WTC11 (cell line): ENCODE results near the gene ZSCAN10. TPM values are rescaled to one million over a fixed set of nuclear protein-coding genes. Genes with fewer than 3 reads are reported as not detected.
A peak's percentile ranks its signal among the peaks of the same experiment; 100 is the strongest.
"Not testable (repeated sequence)": the region's sequence is repeated elsewhere in the genome, so short reads cannot be mapped to it uniquely, and the experiment has no call there.

Source experiments
- ATAC-seq: fragments of 200-7000 bp; cut with Tn5 transposase; 2 replicates; pipeline ENCODE4 v1.10.0; 2021; ENCODE audit warnings: mild to moderate bottlenecking, moderate library complexity
- CTCF ChIA-PET: fragments of 300-600 bp; sonication (Branson Sonifier 250); formaldehyde crosslinking; loops from one replicate; lab custom pipeline; 2021; ENCODE audit warnings: antibody characterized with exemption; lab: Charles Lee
- POLR2A ChIA-PET: fragments of 350-600 bp; sonication (Branson Sonifier 250); formaldehyde crosslinking; loops from one replicate; lab custom pipeline; 2021; ENCODE audit warnings: antibody characterized with exemption; lab: Charles Lee
- DNase-seq: peaks from one replicate; pipeline ENCODE4 v3.0.0; 2021; ENCODE audit warnings: low spot score
- H3K27ac Mint-ChIP-seq: 2 replicates; pipeline ENCODE4 v1.8.0; 2021; ENCODE audit warnings: mixed read lengths
- H3K27me3 Mint-ChIP-seq: 2 replicates; pipeline ENCODE4 v1.8.0; 2021; ENCODE audit warnings: low read depth, mild to moderate bottlenecking, moderate library complexity, mixed read lengths
- H3K36me3 Mint-ChIP-seq: 2 replicates; pipeline ENCODE4 v1.8.0; 2021; ENCODE audit warnings: mixed read lengths
- H3K4me1 Mint-ChIP-seq: 2 replicates; pipeline ENCODE4 v1.8.0; 2022; ENCODE audit warnings: mixed read lengths
- H3K4me3 Mint-ChIP-seq: 2 replicates; pipeline ENCODE4 v1.8.0; 2021; ENCODE audit warnings: mild to moderate bottlenecking, moderate library complexity, mixed read lengths
- H3K9me3 Mint-ChIP-seq: 2 replicates; pipeline ENCODE4 v1.8.0; 2021; ENCODE audit warnings: mixed read lengths
- ETV6 ChIP-seq: sonication (generic); formaldehyde crosslinking; IDR thresholded peaks from 2 replicates; pipeline ENCODE4 v1.8.1; 2022; ENCODE audit warnings: mild to moderate bottlenecking, missing genetic modification reagents
- MXD4 ChIP-seq: fragments of 250-450 bp; sonication (Bioruptor Pico); IDR thresholded peaks from 2 replicates; pipeline ENCODE4 v1.8.0; 2021; ENCODE audit warnings: mild to moderate bottlenecking, moderate library complexity, borderline replicate concordance
- NR1H2 ChIP-seq: sonication (generic); formaldehyde crosslinking; IDR thresholded peaks from 2 replicates; pipeline ENCODE4 v1.9.0; 2021; ENCODE audit warnings: mild to moderate bottlenecking, moderate library complexity, missing genetic modification reagents
- total RNA-seq: library from RNA; stranded (reverse); gene quantifications from 3 replicates; pipeline ENCODE4 v1.2.3, GENCODE V29; 2021
- TF ChIP-seq, protein P1 (sequence below): fragments of 250-450 bp; sonication (Bioruptor Pico); IDR thresholded peaks from 2 replicates; pipeline ENCODE4 v1.8.0; 2021; ENCODE audit warnings: mild to moderate bottlenecking
- TF ChIP-seq, protein P2 (sequence below): sonication (generic); formaldehyde crosslinking; IDR thresholded peaks from 2 replicates; pipeline ENCODE4 v1.8.1; 2023; ENCODE audit warnings: mild to moderate bottlenecking, missing genetic modification reagents
- TF ChIP-seq, protein P3 (sequence below): sonication (generic); formaldehyde crosslinking; IDR thresholded peaks from 2 replicates; pipeline ENCODE4 v1.8.1; 2023; ENCODE audit warnings: mild to moderate bottlenecking, missing genetic modification reagents
- TF ChIP-seq, protein P4 (sequence below): fragments of 250-450 bp; sonication (Bioruptor Pico); conservative IDR thresholded peaks from 2 replicates; pipeline ENCODE4 v1.9.0; 2021; ENCODE audit warnings: mild to moderate bottlenecking
- TF ChIP-seq, protein P5 (sequence below): sonication (generic); formaldehyde crosslinking; IDR thresholded peaks from 2 replicates; pipeline ENCODE4 v1.8.1; 2023; ENCODE audit warnings: mild to moderate bottlenecking, missing genetic modification reagents, moderate library complexity

Gene ZSCAN10
- total RNA-seq, 1 experiment from 2014 or later: 263 TPM

DNA sequence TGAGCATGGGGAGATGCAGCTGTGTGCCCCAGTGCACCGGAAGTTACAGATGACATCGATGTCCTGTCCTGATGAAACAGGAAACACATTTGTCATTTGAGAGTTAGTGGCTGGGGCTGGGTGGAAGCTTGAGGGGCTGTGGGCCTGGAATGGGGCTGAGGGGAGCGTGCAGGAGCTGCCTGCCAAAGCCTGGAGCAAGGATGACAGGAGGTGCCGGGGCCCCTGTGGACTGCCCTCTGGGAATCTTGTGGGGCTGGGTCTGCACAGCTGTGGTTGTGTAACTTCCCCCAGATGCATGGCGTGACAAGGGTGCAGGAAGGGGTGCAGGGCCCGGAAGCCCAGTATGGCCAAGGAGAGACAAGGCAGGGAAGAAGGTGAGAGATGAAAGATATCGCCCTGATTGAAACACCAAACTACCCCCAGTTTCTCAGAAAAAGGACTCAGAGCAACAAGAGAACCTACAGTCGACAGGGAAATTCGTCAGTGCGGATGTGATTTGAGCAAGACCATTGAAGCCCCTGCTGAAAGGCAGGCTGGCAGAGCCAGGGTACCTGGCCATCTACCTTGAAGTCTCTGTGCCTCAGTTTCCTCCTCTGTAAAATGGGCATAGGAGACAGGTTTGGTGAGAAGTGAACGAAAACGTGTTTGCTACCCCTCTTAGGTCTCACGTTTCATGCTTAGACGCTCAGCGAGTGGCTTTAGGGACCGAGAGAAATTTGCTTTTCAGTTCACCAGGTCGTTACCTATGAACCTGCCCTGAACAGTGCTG, 43.9 kb downstream of the ZSCAN10 start:
- Mint-ChIP-seq H3K27me3 (peaks cover 10% of the 10 kb centered on the region; the same call in 1 of the 2 replicates), H3K4me1 (peaks cover 25% of the 10 kb centered on the region), H3K36me3 (peaks cover 15% of the 10 kb centered on the region), H3K27ac (no peak overlapping the region), H3K4me3 (no peak overlapping the region), H3K9me3 (0 out of 2 replicates have a peak, but pooled peaks cover 6% of the 10 kb centered on the region)
- ChIA-PET CTCF (interaction anchor here (1.0 to 2.6 kb wide), 6 partner anchors 23 to 77 kb away, joined by 3 to 20 read pairs (median 4); partner anchors contain the start of gene ZNF205), POLR2A (interaction anchor here (1.3 kb wide), 1 partner anchor 96 kb away, joined by 6 read pairs; no protein-coding TSS in a partner anchor)
- DNase-seq: no peak
- no peak for ATAC-seq
- TF ChIP-seq, protein P1, sequence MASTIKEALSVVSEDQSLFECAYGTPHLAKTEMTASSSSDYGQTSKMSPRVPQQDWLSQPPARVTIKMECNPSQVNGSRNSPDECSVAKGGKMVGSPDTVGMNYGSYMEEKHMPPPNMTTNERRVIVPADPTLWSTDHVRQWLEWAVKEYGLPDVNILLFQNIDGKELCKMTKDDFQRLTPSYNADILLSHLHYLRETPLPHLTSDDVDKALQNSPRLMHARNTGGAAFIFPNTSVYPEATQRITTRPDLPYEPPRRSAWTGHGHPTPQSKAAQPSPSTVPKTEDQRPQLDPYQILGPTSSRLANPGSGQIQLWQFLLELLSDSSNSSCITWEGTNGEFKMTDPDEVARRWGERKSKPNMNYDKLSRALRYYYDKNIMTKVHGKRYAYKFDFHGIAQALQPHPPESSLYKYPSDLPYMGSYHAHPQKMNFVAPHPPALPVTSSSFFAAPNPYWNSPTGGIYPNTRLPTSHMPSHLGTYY: no peak
- TF ChIP-seq, protein P2, sequence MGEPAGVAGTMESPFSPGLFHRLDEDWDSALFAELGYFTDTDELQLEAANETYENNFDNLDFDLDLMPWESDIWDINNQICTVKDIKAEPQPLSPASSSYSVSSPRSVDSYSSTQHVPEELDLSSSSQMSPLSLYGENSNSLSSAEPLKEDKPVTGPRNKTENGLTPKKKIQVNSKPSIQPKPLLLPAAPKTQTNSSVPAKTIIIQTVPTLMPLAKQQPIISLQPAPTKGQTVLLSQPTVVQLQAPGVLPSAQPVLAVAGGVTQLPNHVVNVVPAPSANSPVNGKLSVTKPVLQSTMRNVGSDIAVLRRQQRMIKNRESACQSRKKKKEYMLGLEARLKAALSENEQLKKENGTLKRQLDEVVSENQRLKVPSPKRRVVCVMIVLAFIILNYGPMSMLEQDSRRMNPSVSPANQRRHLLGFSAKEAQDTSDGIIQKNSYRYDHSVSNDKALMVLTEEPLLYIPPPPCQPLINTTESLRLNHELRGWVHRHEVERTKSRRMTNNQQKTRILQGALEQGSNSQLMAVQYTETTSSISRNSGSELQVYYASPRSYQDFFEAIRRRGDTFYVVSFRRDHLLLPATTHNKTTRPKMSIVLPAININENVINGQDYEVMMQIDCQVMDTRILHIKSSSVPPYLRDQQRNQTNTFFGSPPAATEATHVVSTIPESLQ (CRISPR knock-in tag): no peak
- TF ChIP-seq, protein P3, sequence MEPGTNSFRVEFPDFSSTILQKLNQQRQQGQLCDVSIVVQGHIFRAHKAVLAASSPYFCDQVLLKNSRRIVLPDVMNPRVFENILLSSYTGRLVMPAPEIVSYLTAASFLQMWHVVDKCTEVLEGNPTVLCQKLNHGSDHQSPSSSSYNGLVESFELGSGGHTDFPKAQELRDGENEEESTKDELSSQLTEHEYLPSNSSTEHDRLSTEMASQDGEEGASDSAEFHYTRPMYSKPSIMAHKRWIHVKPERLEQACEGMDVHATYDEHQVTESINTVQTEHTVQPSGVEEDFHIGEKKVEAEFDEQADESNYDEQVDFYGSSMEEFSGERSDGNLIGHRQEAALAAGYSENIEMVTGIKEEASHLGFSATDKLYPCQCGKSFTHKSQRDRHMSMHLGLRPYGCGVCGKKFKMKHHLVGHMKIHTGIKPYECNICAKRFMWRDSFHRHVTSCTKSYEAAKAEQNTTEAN (CRISPR knock-in tag): no peak
- TF ChIP-seq, protein P4, sequence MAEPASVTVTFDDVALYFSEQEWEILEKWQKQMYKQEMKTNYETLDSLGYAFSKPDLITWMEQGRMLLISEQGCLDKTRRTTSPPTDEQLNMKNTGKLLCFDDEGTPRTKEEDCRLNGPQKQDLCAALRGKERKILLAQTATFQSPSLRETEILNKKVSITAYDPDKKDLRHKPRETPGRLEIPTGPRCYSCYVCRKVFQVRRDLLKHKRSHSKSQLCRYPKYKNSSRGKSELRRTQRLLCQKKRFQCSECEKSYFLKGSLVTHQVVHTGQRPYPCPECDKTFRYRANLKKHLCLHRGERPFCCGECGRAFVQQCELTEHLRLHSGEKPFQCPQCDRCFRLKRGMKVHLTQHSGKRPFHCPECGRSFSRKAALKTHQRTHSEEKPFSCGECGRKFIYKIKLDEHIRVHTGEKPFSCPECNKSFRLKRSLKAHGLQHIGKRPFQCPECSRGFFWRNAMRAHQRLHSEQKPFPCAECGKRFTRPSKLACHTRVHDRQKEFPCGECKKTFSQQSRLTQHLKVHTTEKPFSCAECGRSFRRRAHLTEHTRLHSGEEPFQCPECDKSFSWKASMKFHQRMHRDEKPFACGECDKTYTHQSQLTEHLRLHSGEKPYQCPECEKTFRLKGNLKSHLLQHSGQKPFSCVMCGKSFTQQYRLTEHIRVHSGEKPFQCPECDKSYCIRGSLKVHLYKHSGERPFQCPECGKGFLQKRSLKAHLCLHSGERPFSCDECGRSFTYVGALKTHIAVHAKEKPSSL: no peak
- no peak for TF ChIP-seq NR1H2
- no peak for TF ChIP-seq MXD4 (CRISPR knock-in tag)
- TF ChIP-seq, protein P5, sequence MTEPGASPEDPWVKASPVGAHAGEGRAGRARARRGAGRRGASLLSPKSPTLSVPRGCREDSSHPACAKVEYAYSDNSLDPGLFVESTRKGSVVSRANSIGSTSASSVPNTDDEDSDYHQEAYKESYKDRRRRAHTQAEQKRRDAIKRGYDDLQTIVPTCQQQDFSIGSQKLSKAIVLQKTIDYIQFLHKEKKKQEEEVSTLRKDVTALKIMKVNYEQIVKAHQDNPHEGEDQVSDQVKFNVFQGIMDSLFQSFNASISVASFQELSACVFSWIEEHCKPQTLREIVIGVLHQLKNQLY (CRISPR knock-in tag): no peak
- no peak for TF ChIP-seq ETV6 (CRISPR knock-in tag)

DNA sequence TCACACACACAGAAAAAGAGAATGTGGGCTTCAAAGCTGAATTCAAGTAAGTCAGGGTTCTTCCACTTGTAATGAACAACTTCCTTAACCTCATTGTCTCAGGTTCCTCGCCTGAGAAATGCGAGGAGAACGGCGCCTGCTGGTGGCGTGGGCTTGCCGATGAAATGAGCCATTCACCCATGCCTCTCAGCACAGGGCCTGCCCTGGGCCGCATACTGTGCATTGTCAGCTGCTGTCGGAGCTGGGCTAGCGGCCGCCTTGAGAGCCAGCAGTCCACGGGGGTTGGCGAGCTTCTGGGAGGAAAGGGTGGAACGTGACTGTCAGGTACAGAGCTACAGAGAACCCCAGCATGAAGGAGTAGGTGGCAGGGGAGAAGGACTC, 45.8 kb downstream of the ZSCAN10 start:
- peaks cover 16% of the 10 kb centered on the region for H3K36me3 Mint-ChIP-seq
- peak; percentile 36; the same call in 1 of the 2 replicates for ATAC-seq
- peaks cover 20% of the 10 kb centered on the region for H3K4me1 Mint-ChIP-seq
- H3K4me3 Mint-ChIP-seq, H3K27ac Mint-ChIP-seq, CTCF ChIA-PET, H3K9me3 Mint-ChIP-seq, DNase-seq, POLR2A ChIA-PET: not testable (repeated sequence)
- peaks cover 14% of the 10 kb centered on the region for H3K27me3 Mint-ChIP-seq

DNA sequence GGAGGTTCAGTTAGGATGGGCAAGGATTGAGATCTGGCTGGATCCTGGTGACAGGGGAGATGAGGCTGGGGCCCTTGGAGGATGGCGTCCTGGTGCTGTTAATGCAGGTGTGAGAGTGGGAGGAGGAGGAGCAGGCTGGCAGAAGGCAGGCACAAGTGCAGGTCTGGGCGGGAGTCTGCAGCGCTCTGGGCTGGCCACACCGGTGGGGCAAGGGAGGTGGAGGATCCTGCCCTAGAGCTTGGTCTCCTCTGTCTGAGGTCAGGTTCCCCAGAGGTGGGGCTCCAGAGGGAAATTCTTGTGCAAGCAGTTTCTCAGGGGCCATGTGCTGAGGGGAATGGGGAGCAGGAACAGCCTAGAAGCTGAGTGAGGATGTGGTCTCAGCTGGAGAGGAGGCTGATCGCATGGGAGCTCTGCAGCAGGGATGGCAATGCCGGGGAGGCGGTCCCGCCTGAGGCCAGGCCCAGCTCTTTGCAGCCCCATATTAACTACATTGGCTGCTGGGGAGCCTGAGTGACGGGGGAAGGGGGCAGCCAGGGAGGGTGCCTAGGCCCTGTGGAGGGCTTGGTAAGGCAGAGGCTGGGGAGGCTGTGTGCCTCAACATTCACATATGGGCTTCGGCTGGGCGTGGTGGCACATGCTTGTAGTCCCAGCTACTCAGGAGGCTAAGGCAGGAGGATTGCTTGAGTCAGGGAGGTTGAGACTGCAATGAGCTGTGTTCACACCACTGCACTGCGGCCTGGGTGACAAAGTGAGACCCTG, 46.3 kb downstream of the ZSCAN10 start:
- peaks cover 20% of the 10 kb centered on the region for H3K27me3 Mint-ChIP-seq
- peaks cover 23% of the 10 kb centered on the region for H3K4me1 Mint-ChIP-seq
- H3K4me3 Mint-ChIP-seq, ATAC-seq, POLR2A ChIA-PET, H3K9me3 Mint-ChIP-seq, H3K27ac Mint-ChIP-seq, DNase-seq, CTCF ChIA-PET: not testable (repeated sequence)
- H3K36me3 Mint-ChIP-seq: peaks cover 18% of the 10 kb centered on the region
